ENCODE results near the gene CTSF. TPM values are rescaled to one million over a fixed set of nuclear protein-coding genes. Genes with fewer than 3 reads are reported as not detected.
"Not testable (repeated sequence)": the region's sequence is repeated elsewhere in the genome, so short reads cannot be mapped to it uniquely, and the experiment has no call there.

Gene CTSF
- total RNA-seq, 1 experiment from 2014 or later, result not detected

DNA sequence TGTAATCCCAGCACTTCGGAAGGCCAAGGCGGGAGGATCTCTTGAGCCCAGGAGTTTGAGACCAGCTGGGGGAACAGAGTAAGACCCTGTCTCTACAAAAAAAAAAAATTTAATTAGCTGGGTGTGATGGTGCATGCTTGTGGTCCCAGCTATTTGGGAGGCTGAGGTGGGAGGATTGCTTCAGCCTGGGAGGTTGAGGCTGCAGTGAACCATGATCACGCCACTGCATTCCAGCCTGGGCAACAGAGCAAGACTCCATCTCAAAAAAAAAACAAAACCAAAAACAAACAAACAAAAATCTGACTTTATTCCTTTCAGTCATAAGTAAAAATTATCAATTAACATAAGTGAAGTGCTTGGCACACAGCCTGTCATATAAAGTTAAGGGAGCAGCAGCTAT is 38.2 kb upstream of the CTSF start:
- H3K79me2 ChIP-seq (ENCODE audit: low read length); H3K4me2 ChIP-seq (ENCODE audit: low read depth, low read length, poor library complexity, severe bottlenecking); H3K4me3 ChIP-seq (ENCODE audit: low read length); H3K27ac ChIP-seq (ENCODE audit: low read length); DNase-seq; H2AFZ ChIP-seq (ENCODE audit: low read length); H3K9me2 ChIP-seq (replicated peaks; ENCODE audit: insufficient read depth, low read length); H3K27me3 ChIP-seq (ENCODE audit: low read length); H3K9ac ChIP-seq (ENCODE audit: low read length); H3K9me3 ChIP-seq (ENCODE audit: low read length); H3K36me3 ChIP-seq (ENCODE audit: insufficient read depth, low read length); H4K20me1 ChIP-seq (ENCODE audit: insufficient read depth, low read depth, low read length): not testable (repeated sequence)
- peaks cover 24% of the 10 kb centered on the region for H3K4me1 ChIP-seq (ENCODE audit: low read length)

DNA sequence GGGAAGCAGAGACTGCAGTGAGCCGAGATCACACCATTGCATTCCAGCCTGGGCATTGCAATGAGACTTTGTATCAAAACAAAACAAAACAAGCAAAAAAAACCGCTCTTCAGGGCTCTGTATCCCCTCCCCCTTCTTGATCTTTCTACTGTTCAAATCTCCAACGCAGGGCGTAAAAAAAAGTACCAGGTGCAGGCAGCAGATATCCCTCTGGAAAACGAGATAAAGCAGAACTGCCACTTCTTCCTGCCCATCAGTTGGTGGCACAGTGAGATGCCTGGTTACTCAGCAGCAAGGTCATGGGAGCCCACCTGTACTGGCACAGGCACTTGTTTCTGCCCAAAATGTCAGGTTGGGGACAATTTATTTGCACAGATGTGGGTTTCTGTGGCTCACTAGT is 35.7 kb upstream of the CTSF start:
- Histone ChIP-seq H3K4me2 (ENCODE audit: low read depth, low read length, poor library complexity, severe bottlenecking) (no peak overlapping the region), H3K27me3 (ENCODE audit: low read length) (no peaks in the 10 kb centered on the region), H3K27ac (ENCODE audit: low read length) (no peak overlapping the region), H3K4me1 (ENCODE audit: low read length) (peaks cover 12% of the 10 kb centered on the region), H3K4me3 (ENCODE audit: low read length) (no peak overlapping the region), H3K79me2 (ENCODE audit: low read length) (no peaks in the 10 kb centered on the region), H2AFZ (ENCODE audit: low read length) (no peak overlapping the region), H3K9me2 (replicated peaks; ENCODE audit: insufficient read depth, low read length) (no peaks in the 10 kb centered on the region), H3K9ac (ENCODE audit: low read length) (no peak overlapping the region), H4K20me1 (ENCODE audit: insufficient read depth, low read depth, low read length) (no peaks in the 10 kb centered on the region), H3K36me3 (ENCODE audit: insufficient read depth, low read length) (peaks cover 6% of the 10 kb centered on the region), H3K9me3 (ENCODE audit: low read length) (no peaks in the 10 kb centered on the region)
- DNase-seq, result no peak

- Histone ChIP-seq H3K36me3 (ENCODE audit: insufficient read depth, low read length) (peaks cover 6% of the 10 kb centered on the region), H3K4me3 (ENCODE audit: low read length) (no peak overlapping the region), H3K79me2 (ENCODE audit: low read length) (no peaks in the 10 kb centered on the region; the same call in 1 of the 2 replicates), H2AFZ (ENCODE audit: low read length) (no peak overlapping the region), H3K27ac (ENCODE audit: low read length) (no peak overlapping the region), H3K9me2 (replicated peaks; ENCODE audit: insufficient read depth, low read length) (no peaks in the 10 kb centered on the region), H3K4me1 (ENCODE audit: low read length) (peaks cover 7% of the 10 kb centered on the region), H3K27me3 (ENCODE audit: low read length) (no peaks in the 10 kb centered on the region), H3K9me3 (ENCODE audit: low read length) (no peaks in the 10 kb centered on the region), H3K9ac (ENCODE audit: low read length) (no peak overlapping the region), H3K4me2 (ENCODE audit: low read depth, low read length, poor library complexity, severe bottlenecking) (no peak overlapping the region), H4K20me1 (ENCODE audit: insufficient read depth, low read depth, low read length) (no peaks in the 10 kb centered on the region)
- DNase-seq, result no peak
These were observed 34.7 kb upstream of the CTSF start for GRCh38 chr11:66603072-66603471.

GRCh38 chr11:66600631-66601233 is 32.3 kb upstream of the CTSF start:
- no peak overlapping the region for H3K4me3 ChIP-seq (ENCODE audit: low read length)
- H3K9me3 ChIP-seq (ENCODE audit: low read length), result no peaks in the 10 kb centered on the region
- no peaks in the 10 kb centered on the region for H4K20me1 ChIP-seq (ENCODE audit: insufficient read depth, low read depth, low read length)
- no peak overlapping the region for H3K9ac ChIP-seq (ENCODE audit: low read length)
- peaks cover 6% of the 10 kb centered on the region; the same call in 1 of the 2 replicates for H3K36me3 ChIP-seq (ENCODE audit: insufficient read depth, low read length)
- H3K27ac ChIP-seq (ENCODE audit: low read length), result no peak overlapping the region
- no peaks in the 10 kb centered on the region for H3K27me3 ChIP-seq (ENCODE audit: low read length)
- H2AFZ ChIP-seq (ENCODE audit: low read length), result no peak overlapping the region
- H3K9me2 ChIP-seq (replicated peaks; ENCODE audit: insufficient read depth, low read length), result no peaks in the 10 kb centered on the region
- no peak overlapping the region for H3K4me2 ChIP-seq (ENCODE audit: low read depth, low read length, poor library complexity, severe bottlenecking)
- DNase-seq, result no peak
- H3K79me2 ChIP-seq (ENCODE audit: low read length), result no peaks in the 10 kb centered on the region; the same call in 1 of the 2 replicates
- peaks cover 7% of the 10 kb centered on the region for H3K4me1 ChIP-seq (ENCODE audit: low read length)

- Histone ChIP-seq H3K9me3 (ENCODE audit: low read length) (no peaks in the 10 kb centered on the region), H3K4me2 (ENCODE audit: low read depth, low read length, poor library complexity, severe bottlenecking) (no peak overlapping the region), H3K27ac (ENCODE audit: low read length) (no peak overlapping the region), H3K9me2 (replicated peaks; ENCODE audit: insufficient read depth, low read length) (no peaks in the 10 kb centered on the region), H2AFZ (ENCODE audit: low read length) (no peak overlapping the region), H4K20me1 (ENCODE audit: insufficient read depth, low read depth, low read length) (no peaks in the 10 kb centered on the region), H3K9ac (ENCODE audit: low read length) (no peak overlapping the region), H3K27me3 (ENCODE audit: low read length) (no peaks in the 10 kb centered on the region), H3K4me1 (ENCODE audit: low read length) (peaks cover 12% of the 10 kb centered on the region), H3K4me3 (ENCODE audit: low read length) (no peak overlapping the region), H3K36me3 (ENCODE audit: insufficient read depth, low read length) (0 out of 2 replicates have a peak, but pooled peaks cover 6% of the 10 kb centered on the region), H3K79me2 (ENCODE audit: low read length) (peaks cover 2% of the 10 kb centered on the region; the same call in 1 of the 2 replicates)
- DNase-seq, result no peak
These were observed 31.8 kb upstream of the CTSF start for GRCh38 chr11:66600219-66600618.

- no peaks in the 10 kb centered on the region for H3K9me2 ChIP-seq (replicated peaks; ENCODE audit: insufficient read depth, low read length)
- no peak overlapping the region for H3K4me2 ChIP-seq (ENCODE audit: low read depth, low read length, poor library complexity, severe bottlenecking)
- no peak overlapping the region for H2AFZ ChIP-seq (ENCODE audit: low read length)
- no peak for DNase-seq
- H3K9ac ChIP-seq (ENCODE audit: low read length), result no peak overlapping the region
- H3K4me1 ChIP-seq (ENCODE audit: low read length), result peaks cover 20% of the 10 kb centered on the region
- peaks cover 7% of the 10 kb centered on the region; the same call in 1 of the 2 replicates for H3K79me2 ChIP-seq (ENCODE audit: low read length)
- no peak overlapping the region for H3K27ac ChIP-seq (ENCODE audit: low read length)
- H3K27me3 ChIP-seq (ENCODE audit: low read length), result no peaks in the 10 kb centered on the region
- H3K36me3 ChIP-seq (ENCODE audit: insufficient read depth, low read length), result 0 out of 2 replicates have a peak, but pooled peaks cover 6% of the 10 kb centered on the region
- no peaks in the 10 kb centered on the region for H3K9me3 ChIP-seq (ENCODE audit: low read length)
- no peak overlapping the region for H3K4me3 ChIP-seq (ENCODE audit: low read length)
- no peaks in the 10 kb centered on the region for H4K20me1 ChIP-seq (ENCODE audit: insufficient read depth, low read depth, low read length)
These were observed 30.6 kb upstream of the CTSF start for GRCh38 chr11:66598993-66599392.

DNA sequence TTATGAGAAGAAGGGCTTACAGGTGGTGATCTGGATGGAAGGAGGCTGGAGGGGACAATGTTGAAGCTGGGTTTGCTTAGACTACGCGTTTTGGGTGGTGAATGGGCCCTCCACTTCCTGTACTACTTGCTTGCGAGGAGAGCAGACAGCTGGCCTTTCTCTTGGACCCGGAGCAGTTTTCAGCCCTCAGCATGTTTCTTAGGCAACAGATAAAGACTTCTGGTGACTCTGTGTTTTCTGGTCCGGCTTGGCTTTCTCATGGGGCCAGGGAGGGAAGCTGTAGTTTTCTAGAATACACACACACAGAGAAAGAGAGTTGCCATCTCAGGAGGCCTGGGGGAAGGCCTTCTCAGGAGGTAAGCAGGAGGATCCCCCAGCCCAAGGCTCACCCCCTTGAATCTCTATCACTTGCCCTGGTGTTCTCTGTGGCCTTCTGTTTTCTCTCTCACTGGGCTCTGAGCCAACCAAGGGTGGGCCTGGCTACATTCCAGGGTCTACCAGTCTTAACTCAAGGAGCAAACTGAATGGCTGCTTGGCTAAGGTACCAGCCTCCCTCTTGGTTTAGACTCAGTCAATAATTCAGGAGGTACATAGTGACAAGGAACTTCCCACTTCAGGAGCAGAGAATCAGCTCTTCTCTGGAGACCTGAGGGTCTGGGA is 27.0 kb upstream of the CTSF start:
- Histone ChIP-seq H3K79me2 (ENCODE audit: low read length) (peaks cover 17% of the 10 kb centered on the region), H2AFZ (ENCODE audit: low read length) (no peak overlapping the region), H3K27ac (ENCODE audit: low read length) (0 out of 2 replicates have a peak overlapping the region, but pooled peaks have one; percentile 10)

DNA sequence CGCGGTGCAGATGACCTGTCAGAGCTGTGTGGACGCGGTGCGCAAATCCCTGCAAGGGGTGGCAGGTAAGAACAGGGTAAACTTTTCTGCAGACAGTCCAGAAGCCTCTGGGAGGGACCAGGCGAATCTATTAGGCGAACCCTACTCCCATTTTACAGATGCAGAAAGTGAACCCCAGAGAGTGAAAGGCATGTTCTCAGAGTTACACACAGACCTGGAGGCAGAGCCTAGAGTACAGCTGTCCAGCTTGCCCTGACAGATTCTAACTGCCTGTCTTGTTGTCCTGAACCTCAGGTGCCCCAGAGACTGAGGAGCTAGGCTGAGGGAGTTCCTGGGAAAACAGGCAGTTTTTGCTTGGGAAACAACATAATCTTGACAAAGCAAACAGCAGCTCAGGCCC is 25.2 kb upstream of the CTSF start:
- Histone ChIP-seq H3K9ac (ENCODE audit: low read length) (peak overlapping the region; percentile 98), H4K20me1 (ENCODE audit: insufficient read depth, low read depth, low read length) (no peaks in the 10 kb centered on the region), H3K79me2 (ENCODE audit: low read length) (peaks cover 17% of the 10 kb centered on the region), H3K4me1 (ENCODE audit: low read length) (peaks cover 28% of the 10 kb centered on the region), H3K9me3 (ENCODE audit: low read length) (no peaks in the 10 kb centered on the region), H2AFZ (ENCODE audit: low read length) (no peak overlapping the region), H3K27me3 (ENCODE audit: low read length) (no peaks in the 10 kb centered on the region), H3K36me3 (ENCODE audit: insufficient read depth, low read length) (no peaks in the 10 kb centered on the region), H3K27ac (ENCODE audit: low read length) (no peak overlapping the region), H3K4me3 (ENCODE audit: low read length) (peak overlapping the region; percentile 98), H3K9me2 (replicated peaks; ENCODE audit: insufficient read depth, low read length) (no peaks in the 10 kb centered on the region), H3K4me2 (ENCODE audit: low read depth, low read length, poor library complexity, severe bottlenecking) (peak overlapping the region; percentile 97)
- no peak for DNase-seq

More for the DNA sequence above, 27.0 kb upstream of the CTSF start:
- Histone ChIP-seq H4K20me1 (ENCODE audit: insufficient read depth, low read depth, low read length) (no peaks in the 10 kb centered on the region), H3K9me2 (replicated peaks; ENCODE audit: insufficient read depth, low read length) (no peaks in the 10 kb centered on the region), H3K4me1 (ENCODE audit: low read length) (peaks cover 32% of the 10 kb centered on the region), H3K9me3 (ENCODE audit: low read length) (no peaks in the 10 kb centered on the region), H3K36me3 (ENCODE audit: insufficient read depth, low read length) (0 out of 2 replicates have a peak, but pooled peaks cover 3% of the 10 kb centered on the region), H3K4me2 (ENCODE audit: low read depth, low read length, poor library complexity, severe bottlenecking) (peak overlapping the region; percentile 50), H3K9ac (ENCODE audit: low read length) (peak overlapping the region; percentile 43), H3K27me3 (ENCODE audit: low read length) (no peaks in the 10 kb centered on the region), H3K4me3 (ENCODE audit: low read length) (peak overlapping the region; percentile 26; the same call in 1 of the 2 replicates)
- DNase-seq, result no peak
